Measurements from ENCODE around the gene METTL16. TPM values are rescaled to one million over a fixed set of nuclear protein-coding genes. Genes with fewer than 3 reads are reported as not detected.

METTL16 gene
- total RNA-seq, 8 experiments from 2014 or later: 15.1 to 31.5 (median 20.3) TPM

GRCh38 chr17:2385240-2386210 lies 126.2 kb downstream of the METTL16 start:
- Histone ChIP-seq H3K4me1 (replicated peaks in 1 of 2) (peaks cover 45 to 51% of the 10 kb centered on the region in 2 donors), H3K4me3 (no peak overlapping the region), H3K27ac (peak overlapping the region; percentile 70 to 72)
- ATAC-seq (replicated peaks in 6 of 8): peak in 4 of 8 experiments; percentile 34 to 43 (median 38)
- in situ Hi-C loops (cut with MboI; ENCODE audit: low pct_unique_long_range_greater_than_20kb in 2 of 9, low sequenced_read_pairs in 9 of 9, unreplicated experiment in 9 of 9): no loop called here
- 23 to 83% (median 52%) methylated on average over 2 to 5 of the region's 18 CpGs; no CpG with 5 or more reads in 6 of the 10 experiments for WGBS, 10 experiments

GRCh38 chr17:2384439-2385127 lies 127.1 kb downstream of the METTL16 start:
- Histone ChIP-seq H3K27ac (peak overlapping the region; percentile 70 to 72), H3K4me1 (replicated peaks in 1 of 2) (peaks cover 40 to 43% of the 10 kb centered on the region in 2 donors), H3K4me3 (no peak overlapping the region)
- peak in 5 of 8 experiments; percentile 6 to 32 (median 25) for ATAC-seq (replicated peaks in 6 of 8)
- in situ Hi-C loops (cut with MboI; ENCODE audit: low pct_unique_long_range_greater_than_20kb in 2 of 9, low sequenced_read_pairs in 9 of 9, unreplicated experiment in 9 of 9): no loop called here
- WGBS, 10 experiments: no CpG with 5 or more reads among the region's 22 CpGs

GRCh38 chr17:2383628-2384167 lies 128.0 kb downstream of the METTL16 start:
- H3K4me1 ChIP-seq (replicated peaks in 1 of 2): peaks cover 35 to 37% of the 10 kb centered on the region in 2 donors
- no peak for ATAC-seq (replicated peaks in 6 of 8)
- no peak overlapping the region for H3K4me3 ChIP-seq
- WGBS, 10 experiments: 66 to 94% (median 87%) methylated on average over 3 to 10 of the region's 11 CpGs; no CpG with 5 or more reads in 1 of the 10 experiments
- peak overlapping the region in 1 of 2 donors; percentile 72 for H3K27ac ChIP-seq
- in situ Hi-C loops (cut with MboI; ENCODE audit: low pct_unique_long_range_greater_than_20kb in 2 of 9, low sequenced_read_pairs in 9 of 9, unreplicated experiment in 9 of 9): no loop called here

- in situ Hi-C loops (cut with MboI; ENCODE audit: low pct_unique_long_range_greater_than_20kb in 2 of 9, low sequenced_read_pairs in 9 of 9, unreplicated experiment in 9 of 9): no loop called here
- WGBS, 10 experiments: 76 to 100% (median 90%) methylated on average over 1 to 10 of the region's 15 CpGs; no CpG with 5 or more reads in 4 of the 10 experiments
- peak in 4 of 8 experiments; percentile 1 to 9 (median 8) for ATAC-seq (replicated peaks in 6 of 8)
- H3K4me1 ChIP-seq (replicated peaks in 1 of 2): peaks cover 24 to 27% of the 10 kb centered on the region in 2 donors
- H3K4me3 ChIP-seq: no peak overlapping the region
- H3K27ac ChIP-seq: no peak overlapping the region
These were observed 130.6 kb downstream of the METTL16 start for GRCh38 chr17:2380950-2381649.

- WGBS, 10 experiments: 10 to 100% (median 88%) methylated on average over 1 to 13 of the region's 16 CpGs; no CpG with 5 or more reads in 5 of the 10 experiments
- no peak overlapping the region for H3K27ac ChIP-seq
- H3K4me1 ChIP-seq (replicated peaks in 1 of 2): peaks cover 17 to 19% of the 10 kb centered on the region in 2 donors
- no peak overlapping the region for H3K4me3 ChIP-seq
- in situ Hi-C loops (cut with MboI; ENCODE audit: low pct_unique_long_range_greater_than_20kb in 2 of 9, low sequenced_read_pairs in 9 of 9, unreplicated experiment in 9 of 9): no loop called here
- peak in 3 of 8 experiments; percentile 2 to 11 (median 4) for ATAC-seq (replicated peaks in 6 of 8)
These were observed 131.3 kb downstream of the METTL16 start for GRCh38 chr17:2380226-2380922.

GRCh38 chr17:2379489-2380225 lies 132.0 kb downstream of the METTL16 start:
- Histone ChIP-seq H3K4me3 (no peak overlapping the region), H3K4me1 (replicated peaks in 1 of 2) (peaks cover 10 to 12% of the 10 kb centered on the region in 2 donors), H3K27ac (no peak overlapping the region)
- 94 to 98% methylated on average over 9 to 10 of the region's 25 CpGs; no CpG with 5 or more reads in 8 of the 10 experiments for WGBS, 10 experiments
- in situ Hi-C loops (cut with MboI; ENCODE audit: low pct_unique_long_range_greater_than_20kb in 2 of 9, low sequenced_read_pairs in 9 of 9, unreplicated experiment in 9 of 9): no loop called here
- peak in 5 of 8 experiments; percentile 0 to 5 (median 2) for ATAC-seq (replicated peaks in 6 of 8)

GRCh38 chr17:2378905-2379304 lies 132.8 kb downstream of the METTL16 start:
- ATAC-seq (replicated peaks in 6 of 8): no peak
- in situ Hi-C loops (cut with MboI; ENCODE audit: low pct_unique_long_range_greater_than_20kb in 2 of 9, low sequenced_read_pairs in 9 of 9, unreplicated experiment in 9 of 9): no loop called here
- WGBS, 10 experiments: 80 to 100% (median 92%) methylated on average over 3 to 7 of the region's 11 CpGs; no CpG with 5 or more reads in 6 of the 10 experiments
- Histone ChIP-seq H3K27ac (no peak overlapping the region), H3K4me1 (replicated peaks in 1 of 2) (peaks cover 3 to 6% of the 10 kb centered on the region in 2 donors), H3K4me3 (no peak overlapping the region)

- no peak overlapping the region for H3K4me3 ChIP-seq
- WGBS, 10 experiments: 83 to 96% (median 90%) methylated on average over 2 to 9 of the region's 10 CpGs; no CpG with 5 or more reads in 5 of the 10 experiments
- no peak overlapping the region for H3K27ac ChIP-seq
- H3K4me1 ChIP-seq (replicated peaks in 1 of 2): peaks cover under 1 to 2% of the 10 kb centered on the region in 2 donors
- in situ Hi-C loops (cut with MboI; ENCODE audit: low pct_unique_long_range_greater_than_20kb in 2 of 9, low sequenced_read_pairs in 9 of 9, unreplicated experiment in 9 of 9): no loop called here
- ATAC-seq (replicated peaks in 6 of 8): no peak
These were observed 134.0 kb downstream of the METTL16 start for GRCh38 chr17:2377659-2378058.

GRCh38 chr17:2376107-2376506 lies 135.6 kb downstream of the METTL16 start:
- no peaks in the 10 kb centered on the region for H3K4me1 ChIP-seq (replicated peaks in 1 of 2)
- in situ Hi-C loops (cut with MboI; ENCODE audit: low pct_unique_long_range_greater_than_20kb in 2 of 9, low sequenced_read_pairs in 9 of 9, unreplicated experiment in 9 of 9): no loop called here
- no peak overlapping the region for H3K27ac ChIP-seq
- WGBS, 10 experiments: 100% methylated on average over 2 to 4 of the region's 14 CpGs; no CpG with 5 or more reads in 7 of the 10 experiments
- H3K4me3 ChIP-seq: no peak overlapping the region
- ATAC-seq (replicated peaks in 6 of 8): no peak

GRCh38 chr17:2375406-2375805 lies 136.3 kb downstream of the METTL16 start:
- in situ Hi-C loops (cut with MboI; ENCODE audit: low pct_unique_long_range_greater_than_20kb in 2 of 9, low sequenced_read_pairs in 9 of 9, unreplicated experiment in 9 of 9): no loop called here
- ATAC-seq (replicated peaks in 6 of 8): no peak
- no peak overlapping the region for H3K27ac ChIP-seq
- no peak overlapping the region for H3K4me3 ChIP-seq
- no peaks in the 10 kb centered on the region for H3K4me1 ChIP-seq (replicated peaks in 1 of 2)
- 88 to 100% (median 97%) methylated on average over 6 to 10 of the region's 19 CpGs; no CpG with 5 or more reads in 6 of the 10 experiments for WGBS, 10 experiments

- in situ Hi-C loops (cut with MboI; ENCODE audit: low pct_unique_long_range_greater_than_20kb in 2 of 9, low sequenced_read_pairs in 9 of 9, unreplicated experiment in 9 of 9): no loop called here
- ATAC-seq (replicated peaks in 6 of 8): no peak
- Histone ChIP-seq H3K4me1 (replicated peaks in 1 of 2) (no peaks in the 10 kb centered on the region), H3K27ac (no peak overlapping the region), H3K4me3 (no peak overlapping the region)
- WGBS, 10 experiments: 55 to 92% (median 79%) methylated on average over 2 to 9 of the region's 11 CpGs
These were observed 137.0 kb downstream of the METTL16 start for GRCh38 chr17:2374549-2375285.

Data from motor neuron (in vitro differentiated cells).